K562 (cell line): Measurements from ENCODE around the gene COA7. TPM values are rescaled to one million over a fixed set of nuclear protein-coding genes. Genes with fewer than 3 reads are reported as not detected.

ENCODE experiments used
- C11orf30 ChIP-seq: fragments of 450-650 bp; IDR thresholded peaks from 2 replicates; pipeline ENCODE4 v1.6.1; 2016; ENCODE audit warnings: low read depth, mild to moderate bottlenecking
- GTF2E2 ChIP-seq: fragments of 200-800 bp; sonication (Bioruptor generic); IDR thresholded peaks from 2 replicates; pipeline ENCODE4 v1.6.1; 2016; ENCODE audit warnings: missing genetic modification characterization, missing compliant biosample characterization
- HNRNPK ChIP-seq: fragments of 200-400 bp; formaldehyde crosslinking; IDR thresholded peaks from one replicate; pipeline ENCODE4 v1.6.1; 2018; ENCODE audit warnings: mild to moderate bottlenecking, low read depth, low read length; ENCODE audit not compliant: poor library complexity, severe bottlenecking
- KAT7 ChIP-seq: sonication (generic); formaldehyde crosslinking; IDR thresholded peaks from 2 replicates; pipeline ENCODE4 v1.8.0; 2022; ENCODE audit warnings: missing genetic modification reagents, mild to moderate bottlenecking, borderline replicate concordance
- LEF1 ChIP-seq: fragments of 450-650 bp; IDR thresholded peaks from 2 replicates; pipeline ENCODE4 v1.6.1; 2016; ENCODE audit warnings: mild to moderate bottlenecking
- MCM5 ChIP-seq: fragments of 450-650 bp; IDR thresholded peaks from 2 replicates; pipeline ENCODE4 v1.6.1; 2016; ENCODE audit warnings: low read depth
- MXI1 ChIP-seq: IDR thresholded peaks from 2 replicates; pipeline ENCODE4 v1.6.1; 2011; ENCODE audit warnings: low read depth, mild to moderate bottlenecking, improper control_type of control experiment, low read length
- NCOR1 ChIP-seq: fragments of 450-650 bp; IDR thresholded peaks from 2 replicates; pipeline ENCODE4 v1.6.1; 2016; ENCODE audit warnings: mild to moderate bottlenecking, moderate library complexity
- NR2C1 ChIP-seq, 2 experiments: fragments of 450-650 bp; IDR thresholded peaks; 2 replicates each; pipeline ENCODE4 v1.6.1; 2017; ENCODE audit warnings: mild to moderate bottlenecking in 2 of 2, antibody characterized with exemption in 1 of 2, inconsistent platforms in 1 of 2, missing compliant biosample characterization in 1 of 2, missing genetic modification characterization in 1 of 2
- PURB ChIP-seq: sonication (generic); formaldehyde crosslinking; IDR thresholded peaks from 2 replicates; pipeline ENCODE4 v1.9.0; 2021; ENCODE audit warnings: low read depth, mild to moderate bottlenecking, missing genetic modification reagents
- RBFOX2 ChIP-seq: fragments of 200-400 bp; formaldehyde crosslinking; IDR thresholded peaks from 2 replicates; pipeline ENCODE4 v1.6.1; 2017; ENCODE audit warnings: low read depth, mild to moderate bottlenecking, low read length, moderate library complexity
- SMAD1 ChIP-seq: fragments of 150-350 bp; IDR thresholded peaks from 2 replicates; pipeline ENCODE4 v1.6.1; 2014; ENCODE audit warnings: low read length, low read depth; ENCODE audit not compliant: partially characterized antibody
- STAG1 ChIP-seq: sonication (generic); formaldehyde crosslinking; IDR thresholded peaks from 2 replicates; pipeline ENCODE4 v1.5.0; 2020; ENCODE audit warnings: missing genetic modification reagents, borderline replicate concordance
- ZNF134 ChIP-seq: fragments of 250-450 bp; sonication (Bioruptor Pico); conservative IDR thresholded peaks from 2 replicates; pipeline ENCODE4 v1.4.0; 2020
- ZNF79 ChIP-seq: fragments of 250-450 bp; sonication (Bioruptor Pico); IDR thresholded peaks from 2 replicates; pipeline ENCODE4 v1.4.0; 2020; ENCODE audit warnings: low read depth, mild to moderate bottlenecking, moderate library complexity
- polyA plus RNA-seq, 8 experiments: library from polyadenylated mRNA; depleted of rRNA in 4 of 8; stranded (reverse) in 5 of 8; unstranded in 3 of 8; fragments of >200 nt; fragmentation: Nextera tagmentation in 2 of 8; fragmentation: Illumina TruSeq in 1 of 8; extraction: Ambion mirVana in 2 of 8; extraction: Trizol in 1 of 8; gene quantifications; 2 replicates each; pipeline versions ENCODE4 v1.2.1 to v1.2.3, GENCODE V29; 2011 to 2014; ENCODE audit warnings: inconsistent platforms in 1 of 8, missing spikeins in 1 of 8
- total RNA-seq, 7 experiments: library from RNA; depleted of rRNA in 6 of 7; stranded (reverse); fragments of >200 nt in 6 of 7; fragmentation: Illumina TruSeq in 2 of 7; extraction: Trizol in 2 of 7; gene quantifications; 2 replicates each; pipeline versions ENCODE4 v1.2.1 to v1.2.3, GENCODE V29; 2011 to 2021; ENCODE audit warnings: low replicate concordance in 1 of 7
- TF ChIP-seq, protein P1 (sequence below), 3 experiments: fragments of 200-800 bp in 1 of 3; fragments of 250-450 bp in 1 of 3; fragments of 450-650 bp in 1 of 3; sonication (Bioruptor Pico) in 1 of 3; sonication (Bioruptor generic) in 1 of 3; formaldehyde crosslinking in 1 of 3; IDR thresholded peaks; 2 replicates each; pipeline versions ENCODE4 v1.6.1 to v1.8.0; 2016 to 2022; ENCODE audit warnings: mild to moderate bottlenecking in 2 of 3, missing genetic modification characterization in 2 of 3, missing compliant biosample characterization in 1 of 3, moderate library complexity in 1 of 3
- TF ChIP-seq, protein P2 (sequence below), 2 experiments: IDR thresholded peaks; 2 replicates each; pipeline ENCODE4 v1.6.1; 2011; ENCODE audit warnings: borderline replicate concordance in 1 of 2, control low read depth in 1 of 2, low read depth in 1 of 2, low read length in 1 of 2, mild to moderate bottlenecking in 1 of 2, mixed read lengths in 1 of 2, moderate library complexity in 1 of 2; ENCODE audit not compliant: insufficient read depth in 1 of 2, insufficient read length in 1 of 2, poor library complexity in 1 of 2, severe bottlenecking in 1 of 2; ENCODE audit errors: extremely low read depth in 1 of 2
- TF ChIP-seq, protein P3 (sequence below): sonication (generic); formaldehyde crosslinking; IDR thresholded peaks from 2 replicates; pipeline ENCODE4 v1.9.0; 2022; ENCODE audit warnings: mild to moderate bottlenecking, missing genetic modification reagents
- TF ChIP-seq, protein P4 (sequence below): fragments of 450-650 bp; IDR thresholded peaks from 2 replicates; pipeline ENCODE4 v1.6.1; 2018; ENCODE audit warnings: mild to moderate bottlenecking, low read depth; ENCODE audit not compliant: partially characterized antibody

Gene COA7
- total and polyA plus RNA-seq, 9 of the 15 experiments (the other 6 are each of a cell fraction or from before 2014, with no cell fraction given) = 19.4 to 82.8 (median 51.0) TPM

DNA sequence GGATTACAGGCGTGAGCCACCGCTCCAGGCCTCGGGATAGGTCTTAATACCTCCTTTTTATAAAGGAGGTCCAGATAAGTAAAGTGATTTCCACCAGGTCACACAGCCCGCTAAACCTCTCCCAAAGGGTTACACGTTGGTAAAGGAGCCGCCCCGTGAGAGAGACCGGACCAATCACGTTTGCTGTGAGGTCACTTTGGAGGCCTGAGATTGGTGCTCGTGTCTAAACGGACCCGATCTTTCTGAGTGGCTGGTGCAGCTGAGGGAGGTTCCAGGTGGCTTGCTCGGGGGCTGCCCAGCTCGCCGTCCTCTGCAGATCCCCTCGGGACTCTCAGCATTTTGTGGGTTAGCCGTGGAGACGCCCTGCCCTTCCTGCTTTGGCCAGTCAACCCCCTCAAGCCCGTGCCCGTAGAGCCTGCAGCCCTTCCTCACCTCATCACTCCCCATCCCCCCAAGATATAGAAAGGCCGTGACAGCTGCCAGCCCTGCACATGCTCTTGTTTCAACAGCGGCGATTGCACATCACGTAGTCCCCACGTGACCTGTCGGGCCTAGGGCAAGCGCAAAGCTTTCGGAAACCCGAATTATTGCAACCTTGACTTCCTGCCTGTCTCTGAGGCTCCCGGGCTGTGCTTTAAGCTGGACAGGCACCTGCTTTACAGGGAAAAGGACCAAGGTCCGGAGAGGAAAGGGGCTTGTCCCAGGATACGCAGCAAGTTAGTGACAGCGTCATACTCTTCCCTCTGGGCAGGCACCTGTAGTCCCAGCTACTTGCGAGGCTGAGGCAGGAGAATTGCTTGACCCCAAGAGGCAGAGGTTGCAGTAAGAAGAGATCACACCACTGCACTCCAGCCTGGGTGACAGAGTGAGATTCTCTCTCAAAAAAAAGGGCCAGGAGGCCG lies 5.0 kb upstream of the COA7 start (continued):
- TF ChIP-seq, protein P1, sequence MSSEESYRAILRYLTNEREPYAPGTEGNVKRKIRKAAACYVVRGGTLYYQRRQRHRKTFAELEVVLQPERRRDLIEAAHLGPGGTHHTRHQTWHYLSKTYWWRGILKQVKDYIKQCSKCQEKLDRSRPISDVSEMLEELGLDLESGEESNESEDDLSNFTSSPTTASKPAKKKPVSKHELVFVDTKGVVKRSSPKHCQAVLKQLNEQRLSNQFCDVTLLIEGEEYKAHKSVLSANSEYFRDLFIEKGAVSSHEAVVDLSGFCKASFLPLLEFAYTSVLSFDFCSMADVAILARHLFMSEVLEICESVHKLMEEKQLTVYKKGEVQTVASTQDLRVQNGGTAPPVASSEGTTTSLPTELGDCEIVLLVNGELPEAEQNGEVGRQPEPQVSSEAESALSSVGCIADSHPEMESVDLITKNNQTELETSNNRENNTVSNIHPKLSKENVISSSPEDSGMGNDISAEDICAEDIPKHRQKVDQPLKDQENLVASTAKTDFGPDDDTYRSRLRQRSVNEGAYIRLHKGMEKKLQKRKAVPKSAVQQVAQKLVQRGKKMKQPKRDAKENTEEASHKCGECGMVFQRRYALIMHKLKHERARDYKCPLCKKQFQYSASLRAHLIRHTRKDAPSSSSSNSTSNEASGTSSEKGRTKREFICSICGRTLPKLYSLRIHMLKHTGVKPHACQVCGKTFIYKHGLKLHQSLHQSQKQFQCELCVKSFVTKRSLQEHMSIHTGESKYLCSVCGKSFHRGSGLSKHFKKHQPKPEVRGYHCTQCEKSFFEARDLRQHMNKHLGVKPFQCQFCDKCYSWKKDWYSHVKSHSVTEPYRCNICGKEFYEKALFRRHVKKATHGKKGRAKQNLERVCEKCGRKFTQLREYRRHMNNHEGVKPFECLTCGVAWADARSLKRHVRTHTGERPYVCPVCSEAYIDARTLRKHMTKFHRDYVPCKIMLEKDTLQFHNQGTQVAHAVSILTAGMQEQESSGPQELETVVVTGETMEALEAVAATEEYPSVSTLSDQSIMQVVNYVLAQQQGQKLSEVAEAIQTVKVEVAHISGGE (CRISPR knock-in tag; IDR thresholded peaks at IDR 0.05) = peak in 1 of 3 experiments; percentile 14; a peak in 1 of 6 replicates
- TF ChIP-seq RBFOX2 (peak; percentile 77), NR2C1 (IDR thresholded peaks at IDR 0.05) (0 out of 2 replicates have a peak, but pooled peaks have one; percentile 35), NR2C1 (tag; IDR thresholded peaks at IDR 0.05) (no peak), STAG1 (CRISPR knock-in tag) (no peak), SMAD1 (no peak), NCOR1 (no peak), MCM5 (no peak), HNRNPK (no peak), ZNF79 (CRISPR knock-in tag) (no peak), LEF1 (peak; percentile 84), MXI1 (no peak), ZNF134 (CRISPR knock-in tag) (no peak), KAT7 (peak; percentile 86; the same call in 1 of the 2 replicates), C11orf30 (0 out of 2 replicates have a peak, but pooled peaks have one; percentile 26), GTF2E2 (no peak), PURB (no peak)
- TF ChIP-seq, protein P2, sequence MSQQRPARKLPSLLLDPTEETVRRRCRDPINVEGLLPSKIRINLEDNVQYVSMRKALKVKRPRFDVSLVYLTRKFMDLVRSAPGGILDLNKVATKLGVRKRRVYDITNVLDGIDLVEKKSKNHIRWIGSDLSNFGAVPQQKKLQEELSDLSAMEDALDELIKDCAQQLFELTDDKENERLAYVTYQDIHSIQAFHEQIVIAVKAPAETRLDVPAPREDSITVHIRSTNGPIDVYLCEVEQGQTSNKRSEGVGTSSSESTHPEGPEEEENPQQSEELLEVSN (IDR thresholded peaks at IDR 0.05; ENCODE audit: borderline replicate concordance in 1 of 2, extremely low read depth in 1 of 2, insufficient read depth in 1 of 2, insufficient read length in 1 of 2, low read depth in 1 of 2, low read length in 1 of 2, poor library complexity in 1 of 2, severe bottlenecking in 1 of 2) = peak; percentile 80 to 87
- TF ChIP-seq, protein P3, sequence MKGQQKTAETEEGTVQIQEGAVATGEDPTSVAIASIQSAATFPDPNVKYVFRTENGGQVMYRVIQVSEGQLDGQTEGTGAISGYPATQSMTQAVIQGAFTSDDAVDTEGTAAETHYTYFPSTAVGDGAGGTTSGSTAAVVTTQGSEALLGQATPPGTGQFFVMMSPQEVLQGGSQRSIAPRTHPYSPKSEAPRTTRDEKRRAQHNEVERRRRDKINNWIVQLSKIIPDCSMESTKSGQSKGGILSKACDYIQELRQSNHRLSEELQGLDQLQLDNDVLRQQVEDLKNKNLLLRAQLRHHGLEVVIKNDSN = peak; percentile 98
- TF ChIP-seq, protein P4, sequence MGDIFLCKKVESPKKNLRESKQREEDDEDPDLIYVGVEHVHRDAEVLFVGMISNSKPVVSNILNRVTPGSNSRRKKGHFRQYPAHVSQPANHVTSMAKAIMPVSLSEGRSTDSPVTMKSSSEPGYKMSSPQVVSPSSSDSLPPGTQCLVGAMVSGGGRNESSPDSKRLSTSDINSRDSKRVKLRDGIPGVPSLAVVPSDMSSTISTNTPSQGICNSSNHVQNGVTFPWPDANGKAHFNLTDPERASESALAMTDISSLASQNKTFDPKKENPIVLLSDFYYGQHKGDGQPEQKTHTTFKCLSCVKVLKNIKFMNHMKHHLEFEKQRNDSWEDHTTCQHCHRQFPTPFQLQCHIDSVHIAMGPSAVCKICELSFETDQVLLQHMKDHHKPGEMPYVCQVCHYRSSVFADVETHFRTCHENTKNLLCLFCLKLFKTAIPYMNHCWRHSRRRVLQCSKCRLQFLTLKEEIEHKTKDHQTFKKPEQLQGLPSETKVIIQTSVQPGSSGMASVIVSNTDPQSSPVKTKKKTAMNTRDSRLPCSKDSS = no peak
